RCC 7860 (cell line): ENCODE measurements around the gene LRRC27.
"Not testable (repeated sequence)": the region's sequence is repeated elsewhere in the genome, so short reads cannot be mapped to it uniquely, and the experiment has no call there.

ENCODE experiments used
- DNase-seq: peaks from one replicate; pipeline ENCODE4 v3.0.0-alpha.2; 2015; ENCODE audit warnings: low spot score
- FAIRE-seq: peaks from 2 replicates; lab custom pipeline; 2012; peaks lifted over from hg19 to GRCh38; lab: Jason Lieb, UNC

LRRC27 gene

DNA sequence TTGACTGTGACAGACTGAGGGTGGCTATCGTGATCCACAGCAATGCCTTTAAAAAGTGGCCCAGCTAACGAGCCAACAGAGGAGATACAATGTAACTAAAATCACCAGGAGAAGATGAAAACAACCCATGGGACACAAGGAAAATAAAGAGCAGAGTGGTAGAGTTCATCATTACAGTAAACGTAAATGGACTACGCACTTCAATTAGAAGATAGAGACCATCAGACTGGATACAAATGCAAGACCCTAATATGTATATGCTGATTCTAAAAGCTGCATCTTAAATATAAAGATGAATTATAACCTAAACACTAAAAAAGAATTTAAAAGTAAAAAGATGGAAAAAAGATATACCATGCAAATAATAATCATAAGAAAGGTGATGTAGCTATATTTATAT lies 17.7 kb upstream of the LRRC27 start:
- no peak for FAIRE-seq
- no peak for DNase-seq

DNA sequence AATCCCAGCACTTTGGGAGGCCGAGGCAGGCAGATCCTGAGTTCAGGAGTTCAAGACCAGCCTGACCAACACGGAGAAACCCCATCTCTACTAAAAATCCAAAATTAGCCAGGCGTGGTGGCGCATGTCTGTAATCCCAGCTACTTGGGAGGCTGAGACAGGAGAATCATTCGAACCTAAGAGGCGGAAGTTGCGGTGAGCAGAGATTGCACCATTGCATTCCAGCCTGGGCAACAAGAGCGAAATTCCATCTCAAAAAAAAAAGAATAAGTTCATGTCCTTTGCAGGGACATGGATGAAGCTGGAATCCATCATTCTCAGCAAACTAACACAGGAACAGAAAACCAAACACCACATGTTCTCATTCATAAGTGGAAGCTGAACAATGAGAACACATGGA lies 17.1 kb upstream of the LRRC27 start:
- DNase-seq, FAIRE-seq: not testable (repeated sequence)

DNA sequence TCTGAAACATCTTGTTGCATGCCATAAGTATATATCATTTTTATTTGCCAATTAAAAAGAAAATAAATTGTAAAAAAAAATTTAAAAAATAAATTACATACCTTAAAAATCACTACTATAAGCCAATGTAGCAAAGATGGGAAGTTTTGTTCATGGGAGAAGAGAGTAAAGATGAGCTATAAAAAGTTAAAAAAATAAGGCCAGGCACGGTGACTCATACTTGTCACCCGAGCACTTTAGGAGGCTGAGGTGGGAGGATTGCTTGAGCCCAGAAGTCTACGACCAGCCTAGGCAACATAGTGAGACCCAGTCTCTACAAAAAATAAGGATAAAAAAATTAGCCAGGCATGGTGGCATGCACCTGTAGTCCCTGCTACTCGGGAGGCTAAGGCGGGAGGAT lies 15.9 kb upstream of the LRRC27 start:
- DNase-seq, result no peak
- FAIRE-seq, result no peak

DNA sequence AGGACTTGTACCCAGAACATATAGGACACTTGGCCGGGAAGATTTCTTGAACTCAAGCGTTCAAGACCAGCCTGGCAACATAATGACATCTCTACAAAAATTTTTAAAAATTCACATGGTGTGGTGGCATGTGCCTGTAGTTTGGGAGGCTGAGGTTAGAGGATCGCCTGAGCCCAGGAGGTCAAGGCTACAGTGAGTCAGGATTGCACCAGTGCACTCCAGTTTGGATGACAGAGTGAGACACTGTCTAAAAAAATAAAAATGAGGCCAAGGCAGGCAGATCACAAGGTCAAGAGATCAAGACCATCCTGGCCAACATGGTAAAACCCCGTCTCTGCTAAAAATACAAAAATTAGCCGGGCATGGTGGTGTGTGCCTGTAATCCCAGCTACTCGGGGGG lies 14.5 kb upstream of the LRRC27 start:
- FAIRE-seq, DNase-seq: not testable (repeated sequence)

DNA sequence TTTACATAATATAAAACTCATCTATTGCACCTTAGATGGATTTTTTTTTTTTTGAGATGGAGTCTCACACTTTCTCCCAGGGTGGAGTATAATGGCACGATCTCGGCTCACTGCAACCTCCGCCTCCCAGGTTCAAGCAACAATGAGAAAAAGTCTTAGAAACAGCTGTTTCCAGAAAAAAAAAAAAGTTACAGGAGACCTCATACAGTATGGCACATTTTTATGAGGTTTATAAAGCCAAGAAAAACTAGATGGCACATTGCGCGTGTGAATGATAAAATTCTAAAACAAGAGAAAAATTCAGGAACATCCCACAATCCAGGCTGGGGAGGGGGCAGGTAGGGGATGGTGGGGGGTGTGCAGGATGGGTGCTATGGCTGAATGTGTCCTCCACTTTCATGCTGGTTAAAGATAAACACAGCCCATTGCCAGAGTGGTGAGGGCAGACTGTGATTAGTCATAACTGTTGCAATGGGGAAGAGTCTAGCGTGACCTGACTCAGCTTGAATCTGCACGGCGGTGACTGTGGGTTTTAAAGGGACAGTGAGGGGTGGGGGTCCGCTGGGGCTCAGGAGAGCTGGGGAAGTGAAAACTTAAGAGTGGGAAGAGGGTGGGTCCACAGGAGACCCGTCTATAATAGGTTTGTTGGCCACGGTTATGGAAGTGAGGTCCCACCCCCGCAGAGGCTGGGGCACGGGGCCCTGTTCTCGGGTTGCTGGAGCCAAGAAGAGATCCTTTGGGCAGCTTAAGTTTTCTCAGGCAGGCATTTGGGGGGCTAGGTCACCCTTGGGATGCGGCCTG lies 11.9 kb upstream of the LRRC27 start:
- DNase-seq (peak; percentile 87), FAIRE-seq (peak; percentile 90)

DNA sequence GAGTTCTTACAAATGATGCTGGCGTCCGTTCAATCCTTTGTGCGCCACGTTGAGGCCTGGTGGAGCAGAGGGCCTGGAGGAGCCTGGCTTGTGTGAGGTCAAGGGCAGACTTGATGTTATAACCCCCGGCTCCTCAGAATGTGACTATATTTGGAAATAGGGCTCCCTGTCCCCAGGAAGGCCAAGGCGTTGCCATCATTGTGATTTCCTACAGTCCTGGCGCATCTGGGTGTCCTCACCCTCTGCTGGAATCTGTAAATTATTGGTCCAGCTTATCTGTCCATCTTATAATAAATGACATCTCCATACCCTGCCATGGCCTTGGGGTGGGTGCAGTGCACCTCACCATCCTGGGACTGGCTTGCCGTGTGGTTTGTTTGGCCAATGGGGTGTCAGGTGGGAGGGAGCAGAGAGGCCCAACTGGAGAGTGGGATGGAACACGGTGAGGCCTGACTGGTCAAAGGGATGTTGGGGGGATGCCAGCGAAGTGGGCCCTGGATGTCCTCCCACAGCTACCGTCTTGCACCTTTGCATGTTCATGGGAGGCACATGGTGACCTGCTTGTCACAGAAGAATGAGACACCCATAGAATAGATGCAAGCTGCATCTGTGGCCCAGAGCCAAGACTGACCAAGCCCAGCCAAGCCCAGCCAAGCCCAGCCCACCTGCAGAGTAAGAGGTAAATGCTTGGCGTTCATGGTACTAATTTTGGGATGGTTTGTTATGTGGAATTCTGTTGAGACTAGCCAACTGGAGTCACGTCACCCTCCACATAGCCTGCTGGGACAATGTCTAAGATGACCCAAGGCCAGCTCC lies 11.1 kb upstream of the LRRC27 start:
- DNase-seq, result peak; percentile 82
- FAIRE-seq, result peak; percentile 87

DNA sequence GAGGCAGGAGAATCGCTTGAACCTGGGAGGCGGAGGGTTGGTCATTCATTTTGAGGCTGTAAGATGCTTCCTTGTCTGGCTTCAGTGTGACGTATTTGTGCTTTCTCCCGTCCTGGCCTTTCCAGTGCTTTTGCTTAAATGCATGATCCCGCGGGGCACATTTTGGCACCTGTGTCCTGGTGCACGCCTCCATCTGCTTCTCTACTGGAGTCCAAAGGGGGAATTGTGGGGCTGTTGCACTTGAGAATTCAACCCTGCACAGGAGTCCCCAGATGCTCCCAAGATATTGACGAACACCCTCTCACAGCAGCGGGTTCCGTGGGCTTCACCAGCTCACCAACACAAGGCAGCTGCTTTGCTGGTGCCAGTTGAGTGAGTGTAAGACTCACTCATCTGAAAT lies 10.3 kb upstream of the LRRC27 start:
- DNase-seq (no peak), FAIRE-seq (no peak)

DNA sequence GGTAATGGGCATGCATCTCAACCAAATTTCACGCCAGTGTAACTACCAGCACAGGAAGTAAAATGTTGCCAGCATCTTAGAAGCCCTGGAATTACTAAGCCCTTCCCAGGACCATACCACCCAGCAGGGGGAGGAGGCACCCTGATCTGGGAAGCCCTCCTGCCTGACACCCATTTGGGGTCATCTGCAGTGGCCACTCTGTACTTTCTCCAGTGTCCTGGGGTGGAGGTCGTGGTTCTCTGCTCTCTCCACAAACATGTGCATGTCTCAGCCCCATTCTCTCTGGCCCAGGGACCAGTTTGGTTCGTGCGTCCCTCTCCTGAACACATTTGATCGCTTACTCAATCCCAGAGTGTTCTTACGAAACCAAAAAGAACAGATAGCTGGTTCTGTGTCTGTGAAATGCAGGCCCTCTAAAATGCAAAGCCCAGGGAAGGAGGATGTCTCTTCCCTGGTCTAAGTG lies 9.4 kb upstream of the LRRC27 start:
- FAIRE-seq, result no peak
- no peak for DNase-seq

DNA sequence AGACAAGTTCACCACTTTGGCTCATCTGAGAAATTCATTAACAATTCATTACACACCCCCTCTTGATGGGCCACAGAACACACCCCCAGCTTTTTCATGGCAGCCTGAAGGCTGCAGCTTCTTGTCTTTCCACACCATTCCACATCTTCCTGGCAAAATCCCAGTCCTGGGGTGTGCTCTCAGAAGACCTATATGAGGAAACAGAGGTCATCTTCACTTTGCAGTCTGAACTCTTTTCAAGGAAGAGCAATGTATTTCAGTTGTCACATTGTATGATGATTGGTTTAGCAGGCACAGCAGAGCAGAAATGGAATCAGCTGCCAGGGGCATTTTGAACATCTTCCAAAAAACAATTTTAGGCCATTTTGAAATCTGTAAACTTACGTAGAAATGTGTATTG lies 7.8 kb upstream of the LRRC27 start:
- FAIRE-seq, result no peak

DNA sequence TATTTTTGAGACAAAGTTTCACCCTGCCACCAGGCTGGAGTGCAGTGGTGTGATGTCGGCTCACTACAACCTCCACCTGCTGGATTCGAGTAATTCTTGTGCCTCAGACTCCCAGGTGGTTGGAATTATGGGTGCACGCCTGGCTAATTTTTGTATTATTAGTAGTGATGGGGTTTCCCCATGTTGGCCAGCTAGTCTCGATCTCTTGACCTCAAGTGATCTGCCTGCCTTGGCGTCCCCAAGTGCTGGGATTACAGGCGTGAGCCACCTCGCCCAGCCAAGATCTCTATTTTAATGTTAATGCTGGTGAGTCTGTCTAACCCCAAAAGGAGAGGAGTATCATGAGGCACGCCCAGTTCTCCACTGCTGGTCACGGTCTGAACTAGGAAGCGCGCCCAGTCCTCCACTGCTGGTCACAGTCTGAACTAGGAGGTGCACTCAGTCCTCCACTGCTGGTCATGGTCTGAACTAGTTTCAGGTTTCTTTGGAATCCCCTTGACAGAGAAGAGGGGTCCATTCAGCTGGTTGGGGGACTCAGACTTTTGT lies 5.6 kb upstream of the LRRC27 start:
- FAIRE-seq, result peak; percentile 42

More for the DNA sequence above, 7.8 kb upstream of the LRRC27 start:
- no peak for DNase-seq

DNA sequence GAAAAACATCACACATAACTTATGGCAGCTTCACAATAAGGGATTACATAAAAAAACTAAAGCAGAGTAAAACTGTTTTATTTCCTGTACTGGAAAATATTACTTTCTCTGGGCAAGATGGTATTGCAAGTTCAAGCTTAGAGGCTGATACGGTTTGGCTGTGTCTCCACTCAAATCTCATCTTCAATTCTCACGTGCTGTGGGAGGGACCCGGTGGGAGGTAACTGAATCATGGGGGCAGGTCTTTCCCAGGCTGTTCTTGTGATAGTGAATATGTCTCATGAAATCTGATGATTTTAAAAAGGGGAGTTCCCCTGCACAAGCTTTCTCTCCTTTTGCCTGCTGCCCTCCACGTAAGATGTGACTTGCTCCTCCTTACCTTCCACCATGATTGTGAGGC lies 5.1 kb upstream of the LRRC27 start:
- peak; percentile 17 for FAIRE-seq
- peak; percentile 21 for DNase-seq

More for the DNA sequence above, 5.6 kb upstream of the LRRC27 start:
- peak; percentile 27 for DNase-seq

DNA sequence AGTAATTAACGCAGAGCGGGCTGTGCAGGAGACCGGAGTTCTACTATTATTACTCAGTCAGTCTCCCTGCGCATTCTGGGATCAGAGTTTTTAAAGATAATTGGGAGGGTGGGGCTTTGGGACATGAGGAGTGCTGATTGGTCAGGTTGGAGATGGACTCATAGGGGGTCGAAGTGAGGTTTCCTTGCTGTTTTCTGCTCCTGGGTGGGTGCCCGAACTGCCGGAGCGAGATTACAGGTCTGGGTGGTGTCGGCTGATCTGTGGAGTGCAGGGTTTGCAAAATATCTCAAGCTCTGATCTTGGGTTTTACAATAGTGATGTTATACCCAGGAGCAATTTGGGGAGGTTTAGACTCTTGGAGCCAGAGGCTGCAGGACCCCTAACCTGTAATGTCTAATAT lies 3.9 kb upstream of the LRRC27 start:
- FAIRE-seq (no peak), DNase-seq (no peak)

DNA sequence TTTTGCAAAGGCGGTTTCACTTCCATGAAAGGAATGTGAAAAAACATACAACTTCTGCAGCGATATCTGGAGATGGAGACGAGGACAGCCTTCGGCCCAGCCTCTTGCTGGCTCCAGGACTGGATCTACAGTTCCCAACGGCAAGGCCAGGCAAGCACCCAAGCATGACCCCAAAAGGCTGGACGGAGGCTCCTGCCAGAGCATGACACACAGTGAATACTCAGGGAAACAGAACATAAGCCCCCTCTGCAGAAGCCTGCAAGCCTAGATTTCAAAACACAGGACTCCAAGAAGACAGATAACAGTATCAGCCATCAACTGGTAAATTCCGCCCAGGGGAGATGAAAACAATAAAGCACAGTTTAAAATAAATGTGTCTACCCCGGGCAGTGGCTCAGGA lies 3.3 kb upstream of the LRRC27 start:
- FAIRE-seq, result peak; percentile 76
- peak; percentile 72 for DNase-seq

DNA sequence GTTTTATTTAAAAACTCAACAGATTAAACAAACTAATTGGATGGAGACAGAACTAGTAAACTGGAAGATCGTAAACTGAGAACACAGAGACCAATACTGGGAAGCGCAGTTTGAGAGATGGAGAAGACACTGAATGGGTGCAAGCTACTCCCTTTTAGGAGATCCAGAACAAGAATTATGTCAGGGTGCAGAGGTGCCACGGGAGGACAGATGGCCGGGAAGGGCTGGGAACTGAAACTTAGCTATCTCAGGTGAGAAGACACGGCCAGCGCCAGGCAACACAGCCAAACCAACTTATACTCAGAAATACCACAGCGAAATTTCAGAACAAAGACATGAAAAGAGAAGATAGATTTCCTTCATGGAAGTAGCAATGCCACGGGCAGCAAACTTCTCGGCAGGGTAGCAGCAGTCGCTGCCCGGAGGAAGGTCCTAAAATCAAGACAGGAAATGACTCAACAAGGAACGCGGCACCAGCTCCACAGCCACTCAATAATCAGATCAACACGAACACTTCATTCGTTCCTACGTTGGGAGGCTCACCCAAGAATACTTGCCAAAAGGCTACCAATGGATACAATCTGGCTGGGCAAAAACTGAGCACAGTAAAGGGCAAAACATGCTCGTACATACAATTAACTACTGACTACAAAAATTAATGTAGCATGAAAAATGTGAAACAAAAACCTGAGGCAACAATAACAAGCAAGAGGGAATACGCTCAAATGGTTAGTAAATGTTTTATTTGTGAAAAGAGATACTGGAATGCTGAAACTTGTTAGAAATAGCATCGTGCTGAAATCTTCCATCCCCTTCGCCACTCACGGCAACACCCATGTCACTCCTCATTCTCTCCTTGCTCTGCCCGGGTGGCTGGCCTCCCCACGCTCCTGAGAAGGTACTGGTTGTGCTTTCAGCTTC lies 2.2 kb upstream of the LRRC27 start:
- peak; percentile 71 for FAIRE-seq
- DNase-seq, result peak; percentile 78

DNA sequence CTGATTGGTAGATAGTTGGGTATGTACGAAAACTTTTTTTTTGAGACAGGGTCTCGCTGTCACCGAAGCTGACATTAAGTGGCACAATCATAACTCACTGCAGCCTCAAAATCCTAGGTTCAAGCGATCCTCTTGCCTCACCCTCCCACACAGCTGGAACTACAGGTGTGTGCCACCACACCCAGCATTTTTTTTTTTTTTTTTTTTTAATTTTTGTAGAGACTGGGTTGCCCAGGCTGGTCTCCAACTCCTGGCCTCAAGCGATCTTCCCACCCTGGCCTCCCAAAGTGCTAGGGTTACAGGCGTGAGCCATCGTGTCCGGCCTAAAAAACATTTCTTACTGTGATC lies 1.5 kb upstream of the LRRC27 start:
- DNase-seq, result no peak
- no peak for FAIRE-seq

DNA sequence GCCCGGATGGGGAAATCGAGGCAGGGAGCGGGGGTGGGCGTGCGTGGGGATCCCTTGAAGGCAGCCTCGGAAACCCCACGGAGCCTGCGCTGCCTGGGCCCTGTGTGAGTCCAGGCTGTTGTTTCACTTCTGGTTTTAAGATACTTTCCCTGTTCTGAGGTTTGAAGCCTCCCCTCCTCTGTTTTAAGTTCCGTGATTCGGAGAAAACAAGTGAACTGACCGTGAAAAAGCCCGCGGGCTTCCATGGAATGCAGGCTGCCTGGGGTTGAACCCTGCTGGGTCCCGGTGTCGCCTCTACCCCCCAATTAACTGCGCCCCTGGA lies 401 bp downstream of the LRRC27 start:
- DNase-seq, result no peak
- FAIRE-seq, result no peak

DNA sequence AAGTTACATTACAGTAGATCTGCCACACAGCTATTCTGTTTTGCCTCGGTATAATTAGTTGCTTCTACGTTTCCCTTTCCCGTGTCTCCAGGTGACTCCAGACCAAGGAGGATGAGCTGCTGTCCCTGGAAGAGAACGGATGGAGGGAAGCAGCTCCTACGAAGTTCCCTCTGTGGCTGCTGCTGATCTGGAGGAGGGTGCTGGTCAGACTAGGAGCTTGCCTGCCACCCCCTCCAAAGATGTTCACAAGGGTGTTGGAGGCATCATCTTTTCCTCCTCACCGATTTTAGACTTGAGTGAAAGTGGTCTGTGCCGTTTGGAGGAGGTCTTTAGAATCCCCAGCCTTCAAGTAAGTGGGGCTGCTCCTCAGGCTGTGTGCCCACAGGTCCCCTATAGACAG lies 1.4 kb downstream of the LRRC27 start:
- FAIRE-seq (no peak), DNase-seq (no peak)

DNA sequence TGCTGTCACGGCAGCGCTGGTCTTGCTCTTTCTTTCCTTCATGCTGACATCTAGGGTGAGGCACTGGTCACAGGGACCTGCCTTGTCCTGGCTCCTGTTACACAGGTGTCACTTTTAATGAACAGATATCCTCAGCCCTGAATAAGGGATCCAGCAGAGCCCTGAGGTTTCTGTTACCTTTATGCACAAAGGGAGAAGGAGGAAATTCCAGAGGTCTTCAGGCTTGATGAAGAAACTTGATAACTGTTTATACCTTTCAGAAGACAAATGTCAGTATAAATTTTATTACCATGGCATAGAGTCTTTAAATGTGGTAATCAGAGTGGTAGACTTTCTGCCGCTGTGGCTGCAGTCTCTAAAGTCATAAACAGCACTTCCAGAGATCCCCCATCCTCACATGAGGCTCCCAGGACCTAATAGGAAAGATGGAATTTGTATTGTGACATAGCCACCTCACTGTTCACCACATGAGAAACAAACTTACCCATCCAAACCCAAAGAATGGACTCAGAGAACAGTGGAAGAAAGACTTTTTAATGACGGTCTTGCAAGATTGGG lies 2.7 kb downstream of the LRRC27 start:
- DNase-seq (no peak), FAIRE-seq (no peak)

DNA sequence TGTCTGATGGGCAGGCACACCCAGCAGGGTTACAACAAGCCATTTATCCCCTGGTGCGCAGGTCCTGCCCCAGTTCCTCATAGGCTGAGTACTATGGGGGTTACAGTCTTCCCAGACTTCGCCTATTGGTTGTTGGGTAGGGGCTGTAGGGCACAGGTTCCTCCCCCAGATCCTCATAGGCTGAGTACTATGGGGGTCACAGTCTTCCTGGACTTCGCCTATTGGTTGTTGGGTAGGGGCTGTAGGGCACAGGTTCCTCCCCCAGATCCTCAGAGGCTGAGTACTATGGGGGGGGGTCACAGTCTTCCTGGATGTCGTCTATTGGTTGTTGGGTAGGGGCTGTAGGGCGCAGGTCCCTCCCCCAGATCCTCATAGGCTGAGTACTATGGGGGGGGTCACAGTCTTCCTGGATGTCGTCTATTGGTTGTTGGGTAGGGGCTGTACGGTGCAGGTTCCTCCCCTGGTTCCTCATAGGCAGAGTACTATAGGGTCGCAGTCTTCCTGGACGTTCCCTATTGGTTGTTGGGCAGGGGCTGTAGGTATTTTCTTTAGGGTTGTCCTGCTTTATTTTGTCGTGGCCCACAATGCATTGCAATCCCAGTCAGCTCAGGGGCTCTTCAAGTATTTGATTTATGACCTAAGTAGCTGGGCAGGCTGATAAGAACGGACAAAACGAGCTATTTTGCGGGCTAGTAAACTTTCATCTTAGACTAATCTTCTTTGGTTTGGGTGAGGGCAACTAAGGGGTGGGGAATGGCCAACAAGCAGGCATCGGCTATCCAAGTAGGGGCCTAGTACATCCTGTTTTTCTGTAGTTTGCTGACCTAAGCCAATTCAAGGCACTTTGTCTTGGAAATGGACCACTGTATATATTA lies 3.4 kb downstream of the LRRC27 start:
- FAIRE-seq, result no peak
- no peak for DNase-seq
